ENCODE measurements around the gene PDZD2.

The PDZD2 gene

DNA sequence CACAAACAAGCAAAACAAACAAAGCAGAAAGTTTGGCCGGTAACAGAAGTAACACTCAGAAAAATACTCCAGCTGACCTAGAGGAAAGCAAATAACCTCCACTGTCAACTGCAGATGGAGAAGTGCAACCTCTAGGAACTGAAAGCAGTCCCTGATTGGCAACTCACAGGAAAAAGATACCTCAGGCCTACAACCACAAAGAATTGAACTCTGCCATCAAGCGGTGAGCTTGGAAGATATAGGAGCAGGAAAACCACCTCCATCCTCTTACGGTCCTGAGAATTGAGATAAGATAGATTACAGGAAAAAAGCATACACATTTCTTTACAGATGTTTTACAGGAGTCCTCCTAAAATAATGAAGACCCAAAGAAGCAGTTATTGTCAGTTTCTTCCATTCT lies 184.5 kb downstream of the PDZD2 start:
- H3K4me2 ChIP-seq (ENCODE audit: low read length) = no peak overlapping the region

DNA sequence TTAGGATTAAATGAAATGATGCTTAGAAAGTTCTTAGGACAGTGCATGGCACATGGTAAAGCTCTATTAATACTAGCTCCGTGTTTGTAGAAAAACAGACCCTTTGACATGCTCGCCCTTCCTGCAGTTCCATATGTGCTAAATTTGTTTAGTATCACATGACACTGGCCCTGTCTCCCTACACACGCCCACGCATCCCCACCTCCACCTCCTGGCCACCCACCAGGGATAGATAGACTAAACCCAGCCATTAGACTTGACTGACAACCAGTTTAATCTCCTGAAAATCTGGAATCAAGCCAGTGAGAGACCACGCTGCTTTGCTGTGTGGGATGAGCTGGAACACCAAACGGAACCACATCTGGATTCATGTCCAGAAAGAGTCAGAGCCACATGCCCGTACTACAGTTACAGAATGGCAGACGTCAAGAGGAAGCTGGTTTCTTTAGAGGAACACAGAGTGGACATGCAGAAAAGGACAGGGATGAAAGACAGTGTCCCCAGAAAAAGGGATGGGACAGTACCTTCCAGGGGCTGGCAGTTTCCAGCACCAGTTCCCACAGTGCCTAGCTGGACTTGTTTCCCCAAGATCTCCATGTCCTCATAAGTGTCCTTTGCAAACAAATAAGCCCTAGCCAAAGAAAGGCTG lies 186.1 kb downstream of the PDZD2 start:
- Histone ChIP-seq H3K4me2 (ENCODE audit: low read length) (peak overlapping the region; percentile 48; the same call in 1 of the 2 replicates), H3K4me1 (ENCODE audit: control insufficient read depth, low read length) (peaks cover 4% of the 10 kb centered on the region), H4K20me1 (ENCODE audit: control insufficient read depth, insufficient read depth, low read depth, low read length) (no peaks in the 10 kb centered on the region), H3K79me2 (ENCODE audit: control insufficient read depth, low read length) (no peaks in the 10 kb centered on the region), H3K9me2 (replicated peaks; ENCODE audit: control insufficient read depth, low read length) (no peaks in the 10 kb centered on the region), H3K27me3 (ENCODE audit: control insufficient read depth, low read length) (0 out of 2 replicates have a peak, but pooled peaks cover 8% of the 10 kb centered on the region), H3K27ac (ENCODE audit: low read depth, low read length) (no peak overlapping the region), H3F3A (ENCODE audit: control insufficient read depth, insufficient read depth) (no peaks in the 10 kb centered on the region), H3K9me3 (ENCODE audit: control insufficient read depth, insufficient read depth, low read length) (no peaks in the 10 kb centered on the region), H3K36me3 (ENCODE audit: control insufficient read depth, low read length) (no peaks in the 10 kb centered on the region), H3K4me3 (ENCODE audit: low read length) (no peak overlapping the region)
- TF ChIP-seq, protein P1, sequence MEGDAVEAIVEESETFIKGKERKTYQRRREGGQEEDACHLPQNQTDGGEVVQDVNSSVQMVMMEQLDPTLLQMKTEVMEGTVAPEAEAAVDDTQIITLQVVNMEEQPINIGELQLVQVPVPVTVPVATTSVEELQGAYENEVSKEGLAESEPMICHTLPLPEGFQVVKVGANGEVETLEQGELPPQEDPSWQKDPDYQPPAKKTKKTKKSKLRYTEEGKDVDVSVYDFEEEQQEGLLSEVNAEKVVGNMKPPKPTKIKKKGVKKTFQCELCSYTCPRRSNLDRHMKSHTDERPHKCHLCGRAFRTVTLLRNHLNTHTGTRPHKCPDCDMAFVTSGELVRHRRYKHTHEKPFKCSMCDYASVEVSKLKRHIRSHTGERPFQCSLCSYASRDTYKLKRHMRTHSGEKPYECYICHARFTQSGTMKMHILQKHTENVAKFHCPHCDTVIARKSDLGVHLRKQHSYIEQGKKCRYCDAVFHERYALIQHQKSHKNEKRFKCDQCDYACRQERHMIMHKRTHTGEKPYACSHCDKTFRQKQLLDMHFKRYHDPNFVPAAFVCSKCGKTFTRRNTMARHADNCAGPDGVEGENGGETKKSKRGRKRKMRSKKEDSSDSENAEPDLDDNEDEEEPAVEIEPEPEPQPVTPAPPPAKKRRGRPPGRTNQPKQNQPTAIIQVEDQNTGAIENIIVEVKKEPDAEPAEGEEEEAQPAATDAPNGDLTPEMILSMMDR (IDR thresholded peaks at IDR 0.05; ENCODE audit: low read depth, low read length, poor library complexity, severe bottlenecking) = no peak
- no peak for TF ChIP-seq EZH2phosphoT487 (IDR thresholded peaks at IDR 0.05; ENCODE audit: borderline replicate concordance, low read length)

More for the DNA sequence above, 184.5 kb downstream of the PDZD2 start:
- no peaks in the 10 kb centered on the region for H3K79me2 ChIP-seq (ENCODE audit: control insufficient read depth, low read length)
- no peaks in the 10 kb centered on the region for H3K9me3 ChIP-seq (ENCODE audit: control insufficient read depth, insufficient read depth, low read length)
- H3K27me3 ChIP-seq (ENCODE audit: control insufficient read depth, low read length) = 0 out of 2 replicates have a peak, but pooled peaks cover 8% of the 10 kb centered on the region
- H3K4me3 ChIP-seq (ENCODE audit: low read length) = no peak overlapping the region
- H3K27ac ChIP-seq (ENCODE audit: low read depth, low read length) = no peak overlapping the region
- H3K9me2 ChIP-seq (replicated peaks; ENCODE audit: control insufficient read depth, low read length) = no peaks in the 10 kb centered on the region
- H4K20me1 ChIP-seq (ENCODE audit: control insufficient read depth, insufficient read depth, low read depth, low read length) = no peaks in the 10 kb centered on the region
- H3K36me3 ChIP-seq (ENCODE audit: control insufficient read depth, low read length) = no peaks in the 10 kb centered on the region
- H3F3A ChIP-seq (ENCODE audit: control insufficient read depth, insufficient read depth) = no peaks in the 10 kb centered on the region
- TF ChIP-seq EZH2phosphoT487 (IDR thresholded peaks at IDR 0.05; ENCODE audit: borderline replicate concordance, low read length) = no peak
- TF ChIP-seq, protein P1 (IDR thresholded peaks at IDR 0.05; ENCODE audit: low read depth, low read length, poor library complexity, severe bottlenecking) = peak; percentile 10
- peaks cover 4% of the 10 kb centered on the region for H3K4me1 ChIP-seq (ENCODE audit: control insufficient read depth, low read length)

DNA sequence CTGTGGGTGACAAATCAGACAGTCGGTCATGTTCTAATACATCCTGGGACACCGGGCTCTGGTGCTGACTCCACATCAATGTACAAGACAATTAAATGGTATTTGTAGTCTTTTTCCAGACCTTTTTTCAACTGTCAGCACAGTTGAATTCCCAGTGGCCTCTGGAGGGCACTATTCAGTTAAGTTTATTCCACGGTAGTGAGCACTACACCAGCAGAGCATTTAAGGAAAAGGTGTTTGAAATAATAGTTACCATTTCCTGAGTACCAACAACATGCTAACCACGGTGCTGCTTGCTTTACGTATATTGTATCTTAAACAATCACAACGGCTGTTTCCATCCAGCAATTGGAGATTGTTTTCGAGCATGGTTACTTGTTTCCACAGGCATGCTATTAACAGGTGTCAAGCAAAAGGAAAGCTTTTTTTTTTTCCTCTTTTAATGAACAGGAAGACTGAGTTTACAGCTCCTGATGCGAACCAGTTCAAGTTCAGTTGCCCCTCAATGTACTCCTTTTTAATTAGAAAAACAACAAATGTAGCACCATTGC lies 186.7 kb downstream of the PDZD2 start:
- Histone ChIP-seq H3K9me3 (ENCODE audit: control insufficient read depth, insufficient read depth, low read length) (no peaks in the 10 kb centered on the region), H3K36me3 (ENCODE audit: control insufficient read depth, low read length) (no peaks in the 10 kb centered on the region), H3F3A (ENCODE audit: control insufficient read depth, insufficient read depth) (no peaks in the 10 kb centered on the region), H3K27me3 (ENCODE audit: control insufficient read depth, low read length) (0 out of 2 replicates have a peak, but pooled peaks cover 8% of the 10 kb centered on the region), H3K4me1 (ENCODE audit: control insufficient read depth, low read length) (peaks cover 4% of the 10 kb centered on the region), H3K79me2 (ENCODE audit: control insufficient read depth, low read length) (no peaks in the 10 kb centered on the region), H3K9me2 (replicated peaks; ENCODE audit: control insufficient read depth, low read length) (no peaks in the 10 kb centered on the region), H3K4me2 (ENCODE audit: low read length) (peak overlapping the region; percentile 48; the same call in 1 of the 2 replicates), H3K4me3 (ENCODE audit: low read length) (no peak overlapping the region; the same call in 1 of the 2 replicates), H3K27ac (ENCODE audit: low read depth, low read length) (no peak overlapping the region), H4K20me1 (ENCODE audit: control insufficient read depth, insufficient read depth, low read depth, low read length) (no peaks in the 10 kb centered on the region)
- TF ChIP-seq, protein P1 (IDR thresholded peaks at IDR 0.05; ENCODE audit: low read depth, low read length, poor library complexity, severe bottlenecking) = peak; percentile 78
- no peak for TF ChIP-seq EZH2phosphoT487 (IDR thresholded peaks at IDR 0.05; ENCODE audit: borderline replicate concordance, low read length)

Data from DOHH2 (cell line).